Measurements from ENCODE around the gene NOP53.

- no peak for TF ChIP-seq CTCF (IDR thresholded peaks at IDR 0.05 in 8 of 11, conservative IDR thresholded peaks at IDR 0.05 in 3 of 11)
- TF ChIP-seq POLR2A (IDR thresholded peaks at IDR 0.05) = no peak
- TF ChIP-seq POLR2AphosphoS5 (IDR thresholded peaks at IDR 0.05) = no peak
Observed at GRCh38 chr19:47704024-47704423, 41.3 kb upstream of the NOP53 start.

All from spleen (tissue), 7 donors.